Nephron (organoid): ENCODE measurements around the gene WDR45B.
A peak's percentile ranks its signal among the peaks of the same experiment; 100 is the strongest.

Source experiments
- H3K27ac Mint-ChIP-seq, 3 experiments: 2 replicates each; pipeline ENCODE4 v1.8.0; 2020; ENCODE audit warnings: mixed read lengths in 3 of 3, mild to moderate bottlenecking in 2 of 3, moderate library complexity in 1 of 3
- H3K27me3 Mint-ChIP-seq: 2 replicates; pipeline ENCODE4 v1.8.0; 2021; ENCODE audit warnings: low read depth, mild to moderate bottlenecking, moderate library complexity, mixed read lengths
- H3K36me3 Mint-ChIP-seq: 2 replicates; pipeline ENCODE4 v1.8.0; 2020; ENCODE audit warnings: low read depth, mixed read lengths
- H3K4me1 Mint-ChIP-seq: 2 replicates; pipeline ENCODE4 v1.8.0; 2020; ENCODE audit warnings: mixed read lengths
- H3K4me3 Mint-ChIP-seq, 3 experiments: 2 replicates each; pipeline ENCODE4 v1.8.0; 2020; ENCODE audit warnings: mild to moderate bottlenecking in 3 of 3, mixed read lengths in 3 of 3, moderate library complexity in 2 of 3
- H3K9me3 Mint-ChIP-seq: 2 replicates; pipeline ENCODE4 v1.8.0; 2020; ENCODE audit warnings: mixed read lengths
- TF ChIP-seq, protein P1 (sequence below), 3 experiments: fragments of 200-600 bp; sonication (generic); IDR thresholded peaks; one replicate each; pipeline ENCODE4 v1.5.0; 2021; ENCODE audit warnings: antibody characterized with exemption in 3 of 3; ENCODE audit not compliant: unreplicated experiment in 3 of 3

Gene WDR45B

DNA sequence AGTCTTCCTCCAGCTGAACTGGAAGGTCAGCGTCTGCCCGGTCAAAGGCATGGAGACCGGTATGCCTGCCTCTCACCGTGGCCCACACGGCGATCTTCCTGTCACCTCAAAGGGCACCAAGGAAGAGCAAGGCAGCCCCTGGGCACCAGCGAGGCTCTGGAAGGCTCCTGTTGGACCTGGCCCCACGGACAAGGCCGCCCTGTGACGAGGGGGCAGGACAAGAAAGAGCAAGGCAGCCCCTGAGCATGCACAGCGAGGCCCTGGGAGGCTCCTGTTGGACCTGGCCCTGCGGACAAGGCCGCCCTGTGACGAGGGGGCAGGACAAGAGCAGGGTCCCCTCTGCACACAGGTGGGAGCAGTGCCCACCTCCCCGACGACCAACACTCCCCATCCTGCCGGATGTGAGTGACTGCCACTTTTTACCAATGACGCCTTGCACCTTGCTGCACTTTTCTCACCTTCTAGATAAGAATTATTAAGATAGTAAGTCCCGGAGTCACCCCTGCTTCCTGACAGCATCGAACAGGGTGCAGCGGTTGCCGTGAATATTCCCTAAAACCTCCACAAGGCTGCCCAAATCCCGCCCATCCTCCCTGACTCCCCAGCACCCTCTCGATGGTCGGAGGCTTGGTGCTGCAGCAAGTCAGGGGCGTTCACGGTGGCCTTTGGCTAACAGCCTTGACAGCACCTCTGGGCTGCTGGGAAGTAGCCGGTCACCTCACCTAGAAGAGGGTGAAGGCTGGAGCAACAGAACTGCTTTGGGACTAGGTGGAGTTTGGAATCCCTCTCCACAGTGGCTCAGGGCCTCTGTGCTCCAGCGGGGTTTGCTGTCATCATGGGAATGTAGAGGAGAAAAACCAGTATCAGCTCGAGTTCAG is 5.6 kb upstream of the WDR45B start:
- Mint-ChIP-seq H3K27ac (no peak overlapping the region), H3K4me3 (peak overlapping the region in 1 of 3 experiments; percentile 38), H3K36me3 (peaks cover 13% of the 10 kb centered on the region), H3K27me3 (no peaks in the 10 kb centered on the region), H3K9me3 (no peaks in the 10 kb centered on the region), H3K4me1 (no peaks in the 10 kb centered on the region)
- TF ChIP-seq, protein P1, sequence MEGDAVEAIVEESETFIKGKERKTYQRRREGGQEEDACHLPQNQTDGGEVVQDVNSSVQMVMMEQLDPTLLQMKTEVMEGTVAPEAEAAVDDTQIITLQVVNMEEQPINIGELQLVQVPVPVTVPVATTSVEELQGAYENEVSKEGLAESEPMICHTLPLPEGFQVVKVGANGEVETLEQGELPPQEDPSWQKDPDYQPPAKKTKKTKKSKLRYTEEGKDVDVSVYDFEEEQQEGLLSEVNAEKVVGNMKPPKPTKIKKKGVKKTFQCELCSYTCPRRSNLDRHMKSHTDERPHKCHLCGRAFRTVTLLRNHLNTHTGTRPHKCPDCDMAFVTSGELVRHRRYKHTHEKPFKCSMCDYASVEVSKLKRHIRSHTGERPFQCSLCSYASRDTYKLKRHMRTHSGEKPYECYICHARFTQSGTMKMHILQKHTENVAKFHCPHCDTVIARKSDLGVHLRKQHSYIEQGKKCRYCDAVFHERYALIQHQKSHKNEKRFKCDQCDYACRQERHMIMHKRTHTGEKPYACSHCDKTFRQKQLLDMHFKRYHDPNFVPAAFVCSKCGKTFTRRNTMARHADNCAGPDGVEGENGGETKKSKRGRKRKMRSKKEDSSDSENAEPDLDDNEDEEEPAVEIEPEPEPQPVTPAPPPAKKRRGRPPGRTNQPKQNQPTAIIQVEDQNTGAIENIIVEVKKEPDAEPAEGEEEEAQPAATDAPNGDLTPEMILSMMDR (IDR thresholded peaks at IDR 0.05; ENCODE audit: unreplicated experiment in 3 of 3): no peak

DNA sequence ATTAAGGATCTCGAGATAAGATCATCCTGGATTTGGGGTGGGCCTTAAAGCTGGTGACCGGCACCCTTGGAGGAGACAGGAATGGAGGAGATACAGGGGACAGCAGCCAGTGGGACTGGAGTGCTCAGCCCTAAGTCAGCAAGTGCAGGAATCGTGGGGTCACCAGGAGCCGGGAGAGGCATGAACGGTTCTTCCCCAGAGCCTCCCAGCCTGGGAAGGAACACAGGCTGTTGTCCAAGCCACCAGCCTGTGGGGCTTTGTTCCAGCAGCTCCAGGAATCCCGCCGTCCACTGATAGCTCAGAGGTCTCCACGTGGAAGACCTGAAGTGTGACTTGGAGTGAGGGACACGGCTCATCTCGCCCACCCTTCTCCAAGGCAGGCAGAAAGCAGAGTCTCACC is 2.5 kb upstream of the WDR45B start:
- Mint-ChIP-seq H3K4me3 (no peak overlapping the region), H3K4me1 (peaks cover 8% of the 10 kb centered on the region)

DNA sequence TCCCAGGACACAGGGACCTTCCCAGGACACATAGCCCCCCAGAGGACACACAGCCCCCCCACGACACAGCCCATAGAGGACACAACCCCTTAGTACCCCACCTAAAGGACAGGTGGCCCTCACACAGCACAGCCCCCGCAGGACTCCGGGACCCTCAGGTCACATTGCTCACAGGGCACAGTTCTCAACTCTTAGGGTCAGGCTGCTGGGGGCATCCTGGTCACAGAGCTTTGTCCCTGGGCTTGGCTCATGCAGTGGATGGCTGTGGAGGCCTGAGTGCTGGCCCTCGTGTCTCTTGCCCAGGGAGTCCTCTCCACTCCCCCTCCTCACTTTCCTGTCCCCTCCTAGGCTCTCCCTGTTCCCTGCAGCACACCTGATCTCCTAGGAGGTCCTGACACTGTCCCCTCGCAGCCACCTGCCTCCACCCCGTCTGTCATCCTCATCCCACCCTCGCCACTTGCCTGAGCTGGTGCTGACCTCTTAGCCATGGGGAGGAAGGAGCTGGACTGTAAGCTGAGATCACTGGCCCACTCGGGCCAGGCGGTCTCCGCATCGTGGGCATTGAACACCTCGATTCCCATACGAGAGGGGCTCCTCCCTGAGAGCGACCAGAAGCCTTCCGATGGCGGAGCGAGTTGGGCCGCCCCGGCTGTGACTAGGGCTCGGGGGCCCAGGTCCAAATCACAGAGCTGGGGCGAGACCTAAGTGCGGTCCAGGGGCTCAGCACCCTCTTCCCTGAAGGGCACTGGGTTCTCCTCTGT is 1.4 kb upstream of the WDR45B start:
- Mint-ChIP-seq H3K27me3 (no peaks in the 10 kb centered on the region), H3K4me1 (peaks cover 13% of the 10 kb centered on the region), H3K36me3 (peaks cover 7% of the 10 kb centered on the region), H3K9me3 (no peaks in the 10 kb centered on the region), H3K4me3 (peak overlapping the region; percentile 77 to 82 (median 79)), H3K27ac (peak overlapping the region; percentile 20 to 83 (median 62))
- TF ChIP-seq, protein P1 (IDR thresholded peaks at IDR 0.05; ENCODE audit: unreplicated experiment in 3 of 3): no peak

More for the DNA sequence above, 2.5 kb upstream of the WDR45B start:
- TF ChIP-seq, protein P1 (IDR thresholded peaks at IDR 0.05; ENCODE audit: unreplicated experiment in 3 of 3): no peak
- Mint-ChIP-seq H3K27me3 (no peaks in the 10 kb centered on the region), H3K9me3 (no peaks in the 10 kb centered on the region), H3K27ac (no peak overlapping the region), H3K36me3 (no peaks in the 10 kb centered on the region)

DNA sequence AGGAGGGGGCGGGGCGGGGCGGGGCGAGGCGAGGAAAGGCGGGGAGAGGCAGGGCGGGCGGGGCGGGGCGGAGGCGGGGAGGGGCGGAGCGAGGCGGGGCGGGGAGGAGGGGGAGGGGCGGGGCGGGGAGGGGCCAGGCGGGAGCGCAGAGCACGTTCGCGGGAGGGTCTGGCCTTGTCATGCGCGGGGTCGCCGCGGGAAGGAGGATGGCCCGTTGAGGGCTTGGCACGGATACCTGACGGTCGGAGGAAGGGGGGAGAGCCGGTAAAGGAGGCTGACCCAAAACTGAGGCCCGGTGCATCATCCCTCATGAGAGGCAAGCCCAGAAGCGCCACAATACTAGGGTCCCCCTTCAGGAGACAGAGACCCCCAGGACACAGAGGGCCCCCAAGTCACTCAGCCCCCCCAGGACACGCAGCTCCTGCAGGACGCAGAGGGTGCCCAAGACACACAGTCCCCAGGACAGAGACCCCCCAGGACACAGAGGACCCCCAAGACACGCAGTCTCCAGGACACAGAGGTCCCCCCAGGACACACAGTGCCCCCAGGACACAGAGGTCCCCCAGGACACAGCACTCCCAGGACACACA is 593 bp upstream of the WDR45B start:
- Mint-ChIP-seq H3K27ac (peak overlapping the region in 2 of 3 experiments; percentile 20 to 83), H3K4me3 (peak overlapping the region; percentile 79 to 80 (median 79)), H3K36me3 (peaks cover 14% of the 10 kb centered on the region), H3K27me3 (no peaks in the 10 kb centered on the region), H3K9me3 (no peaks in the 10 kb centered on the region), H3K4me1 (peaks cover 13% of the 10 kb centered on the region)
- TF ChIP-seq, protein P1 (IDR thresholded peaks at IDR 0.05; ENCODE audit: unreplicated experiment in 3 of 3): no peak

DNA sequence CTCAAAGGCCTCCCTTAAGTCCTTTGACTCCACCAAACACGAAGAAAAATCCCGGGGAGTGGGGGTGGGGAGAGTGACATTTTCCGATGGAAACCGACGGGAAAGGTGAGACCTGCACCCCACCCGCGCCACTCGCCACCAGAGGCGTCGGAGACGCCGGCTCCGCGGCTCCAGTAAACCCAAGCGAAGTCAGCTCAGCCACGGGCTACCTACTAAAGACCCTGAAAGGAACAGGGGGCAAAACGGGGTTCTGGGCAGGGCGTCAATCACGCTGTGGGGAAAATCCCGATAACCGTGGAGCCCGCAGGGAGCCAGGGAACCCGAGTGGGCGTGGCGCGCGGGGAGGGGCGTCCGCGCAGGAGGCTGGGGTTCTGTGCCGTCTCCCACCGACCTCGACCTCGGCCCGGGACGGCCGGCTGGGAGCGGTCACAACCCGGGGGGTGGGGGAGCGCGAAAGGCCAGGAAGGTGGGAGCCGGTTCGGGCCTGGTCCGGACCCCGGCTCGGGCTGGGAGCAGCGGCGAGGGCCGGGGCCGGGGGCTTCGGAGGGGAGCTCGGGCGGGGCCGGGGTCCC is 565 bp downstream of the WDR45B start:
- no peaks in the 10 kb centered on the region for H3K9me3 Mint-ChIP-seq

More for the DNA sequence above, 565 bp downstream of the WDR45B start:
- peaks cover 13% of the 10 kb centered on the region for H3K4me1 Mint-ChIP-seq
- TF ChIP-seq, protein P1 (IDR thresholded peaks at IDR 0.05; ENCODE audit: unreplicated experiment in 3 of 3): no peak
- peak overlapping the region in 2 of 3 experiments; percentile 48 to 78 for H3K27ac Mint-ChIP-seq
- peaks cover 23% of the 10 kb centered on the region for H3K36me3 Mint-ChIP-seq
- H3K27me3 Mint-ChIP-seq: no peaks in the 10 kb centered on the region
- H3K4me3 Mint-ChIP-seq: peak overlapping the region; percentile 88 to 91 (median 89)
